Measurements from ENCODE around the gene ZNF462. TPM values are rescaled to one million over a fixed set of nuclear protein-coding genes. Genes with fewer than 3 reads are reported as not detected.

ZNF462 gene
- total RNA-seq, 1 experiment from 2014 or later = 121 TPM

DNA sequence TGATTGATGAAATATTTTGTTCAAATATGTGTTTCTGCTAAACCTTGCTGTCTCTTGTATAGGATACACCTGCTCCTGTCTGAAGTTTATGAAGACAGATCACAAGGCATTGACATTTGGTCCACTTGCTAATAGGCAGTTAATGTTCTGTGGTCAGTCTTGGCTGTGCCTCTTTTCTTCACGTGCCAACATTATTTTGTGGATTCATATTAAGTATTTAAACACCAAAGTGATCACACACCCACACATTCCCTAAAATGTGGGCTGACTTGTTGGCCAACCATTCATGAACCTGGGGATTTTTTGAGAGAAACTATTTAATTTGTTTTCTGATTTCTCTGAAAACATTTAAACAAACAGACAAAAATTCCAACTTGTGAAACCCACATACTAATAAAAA, 33.7 kb downstream of the ZNF462 start:
- DNase-seq (ENCODE audit: low spot score) = no peak
- H3K36me3 Mint-ChIP-seq = peaks cover 31% of the 10 kb centered on the region
- no peak for ATAC-seq
- TF ChIP-seq AR (CRISPR knock-in tag; IDR thresholded peaks at IDR 0.05) (no peak), GTF2I (CRISPR knock-in tag; conservative IDR thresholded peaks at IDR 0.05) (no peak), NFATC4 (CRISPR knock-in tag; IDR thresholded peaks at IDR 0.05) (no peak), FOXK1 (CRISPR knock-in tag; IDR thresholded peaks at IDR 0.05) (no peak), ZNF121 (CRISPR knock-in tag; IDR thresholded peaks at IDR 0.05) (no peak), E2F4 (CRISPR knock-in tag; IDR thresholded peaks at IDR 0.05; ENCODE audit: borderline replicate concordance, low read depth) (no peak), ZBTB21 (CRISPR knock-in tag; IDR thresholded peaks at IDR 0.05; ENCODE audit: borderline replicate concordance) (no peak), EMX1 (CRISPR knock-in tag; IDR thresholded peaks at IDR 0.05) (no peak), ESRRA (CRISPR knock-in tag; IDR thresholded peaks at IDR 0.05; ENCODE audit: borderline replicate concordance) (no peak), NR1H2 (CRISPR knock-in tag; IDR thresholded peaks at IDR 0.05) (no peak)
- TF ChIP-seq, protein P1, sequence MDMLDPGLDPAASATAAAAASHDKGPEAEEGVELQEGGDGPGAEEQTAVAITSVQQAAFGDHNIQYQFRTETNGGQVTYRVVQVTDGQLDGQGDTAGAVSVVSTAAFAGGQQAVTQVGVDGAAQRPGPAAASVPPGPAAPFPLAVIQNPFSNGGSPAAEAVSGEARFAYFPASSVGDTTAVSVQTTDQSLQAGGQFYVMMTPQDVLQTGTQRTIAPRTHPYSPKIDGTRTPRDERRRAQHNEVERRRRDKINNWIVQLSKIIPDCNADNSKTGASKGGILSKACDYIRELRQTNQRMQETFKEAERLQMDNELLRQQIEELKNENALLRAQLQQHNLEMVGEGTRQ (CRISPR knock-in tag; IDR thresholded peaks at IDR 0.05) = no peak
- TF ChIP-seq, protein P2, sequence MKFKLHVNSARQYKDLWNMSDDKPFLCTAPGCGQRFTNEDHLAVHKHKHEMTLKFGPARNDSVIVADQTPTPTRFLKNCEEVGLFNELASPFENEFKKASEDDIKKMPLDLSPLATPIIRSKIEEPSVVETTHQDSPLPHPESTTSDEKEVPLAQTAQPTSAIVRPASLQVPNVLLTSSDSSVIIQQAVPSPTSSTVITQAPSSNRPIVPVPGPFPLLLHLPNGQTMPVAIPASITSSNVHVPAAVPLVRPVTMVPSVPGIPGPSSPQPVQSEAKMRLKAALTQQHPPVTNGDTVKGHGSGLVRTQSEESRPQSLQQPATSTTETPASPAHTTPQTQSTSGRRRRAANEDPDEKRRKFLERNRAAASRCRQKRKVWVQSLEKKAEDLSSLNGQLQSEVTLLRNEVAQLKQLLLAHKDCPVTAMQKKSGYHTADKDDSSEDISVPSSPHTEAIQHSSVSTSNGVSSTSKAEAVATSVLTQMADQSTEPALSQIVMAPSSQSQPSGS (CRISPR knock-in tag; IDR thresholded peaks at IDR 0.05; ENCODE audit: borderline replicate concordance, low read depth) = no peak
- TF ChIP-seq, protein P3, sequence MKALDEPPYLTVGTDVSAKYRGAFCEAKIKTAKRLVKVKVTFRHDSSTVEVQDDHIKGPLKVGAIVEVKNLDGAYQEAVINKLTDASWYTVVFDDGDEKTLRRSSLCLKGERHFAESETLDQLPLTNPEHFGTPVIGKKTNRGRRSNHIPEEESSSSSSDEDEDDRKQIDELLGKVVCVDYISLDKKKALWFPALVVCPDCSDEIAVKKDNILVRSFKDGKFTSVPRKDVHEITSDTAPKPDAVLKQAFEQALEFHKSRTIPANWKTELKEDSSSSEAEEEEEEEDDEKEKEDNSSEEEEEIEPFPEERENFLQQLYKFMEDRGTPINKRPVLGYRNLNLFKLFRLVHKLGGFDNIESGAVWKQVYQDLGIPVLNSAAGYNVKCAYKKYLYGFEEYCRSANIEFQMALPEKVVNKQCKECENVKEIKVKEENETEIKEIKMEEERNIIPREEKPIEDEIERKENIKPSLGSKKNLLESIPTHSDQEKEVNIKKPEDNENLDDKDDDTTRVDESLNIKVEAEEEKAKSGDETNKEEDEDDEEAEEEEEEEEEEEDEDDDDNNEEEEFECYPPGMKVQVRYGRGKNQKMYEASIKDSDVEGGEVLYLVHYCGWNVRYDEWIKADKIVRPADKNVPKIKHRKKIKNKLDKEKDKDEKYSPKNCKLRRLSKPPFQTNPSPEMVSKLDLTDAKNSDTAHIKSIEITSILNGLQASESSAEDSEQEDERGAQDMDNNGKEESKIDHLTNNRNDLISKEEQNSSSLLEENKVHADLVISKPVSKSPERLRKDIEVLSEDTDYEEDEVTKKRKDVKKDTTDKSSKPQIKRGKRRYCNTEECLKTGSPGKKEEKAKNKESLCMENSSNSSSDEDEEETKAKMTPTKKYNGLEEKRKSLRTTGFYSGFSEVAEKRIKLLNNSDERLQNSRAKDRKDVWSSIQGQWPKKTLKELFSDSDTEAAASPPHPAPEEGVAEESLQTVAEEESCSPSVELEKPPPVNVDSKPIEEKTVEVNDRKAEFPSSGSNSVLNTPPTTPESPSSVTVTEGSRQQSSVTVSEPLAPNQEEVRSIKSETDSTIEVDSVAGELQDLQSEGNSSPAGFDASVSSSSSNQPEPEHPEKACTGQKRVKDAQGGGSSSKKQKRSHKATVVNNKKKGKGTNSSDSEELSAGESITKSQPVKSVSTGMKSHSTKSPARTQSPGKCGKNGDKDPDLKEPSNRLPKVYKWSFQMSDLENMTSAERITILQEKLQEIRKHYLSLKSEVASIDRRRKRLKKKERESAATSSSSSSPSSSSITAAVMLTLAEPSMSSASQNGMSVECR (CRISPR knock-in tag; IDR thresholded peaks at IDR 0.05; ENCODE audit: borderline replicate concordance) = no peak
- TF ChIP-seq, protein P4, sequence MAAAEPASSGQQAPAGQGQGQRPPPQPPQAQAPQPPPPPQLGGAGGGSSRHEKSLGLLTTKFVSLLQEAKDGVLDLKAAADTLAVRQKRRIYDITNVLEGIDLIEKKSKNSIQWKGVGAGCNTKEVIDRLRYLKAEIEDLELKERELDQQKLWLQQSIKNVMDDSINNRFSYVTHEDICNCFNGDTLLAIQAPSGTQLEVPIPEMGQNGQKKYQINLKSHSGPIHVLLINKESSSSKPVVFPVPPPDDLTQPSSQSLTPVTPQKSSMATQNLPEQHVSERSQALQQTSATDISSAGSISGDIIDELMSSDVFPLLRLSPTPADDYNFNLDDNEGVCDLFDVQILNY (CRISPR knock-in tag; IDR thresholded peaks at IDR 0.05) = no peak
- TF ChIP-seq, protein P5, sequence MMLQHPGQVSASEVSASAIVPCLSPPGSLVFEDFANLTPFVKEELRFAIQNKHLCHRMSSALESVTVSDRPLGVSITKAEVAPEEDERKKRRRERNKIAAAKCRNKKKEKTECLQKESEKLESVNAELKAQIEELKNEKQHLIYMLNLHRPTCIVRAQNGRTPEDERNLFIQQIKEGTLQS (CRISPR knock-in tag; conservative IDR thresholded peaks at IDR 0.05) = no peak
- ChIA-PET POLR2A (interaction anchor here (0.7 to 1.1 kb wide), 2 partner anchors 19 to 107 kb away, joined by 3 to 5 read pairs; no protein-coding TSS in a partner anchor), CTCF (no interaction called here)
- H3K4me1 Mint-ChIP-seq = peaks cover 85% of the 10 kb centered on the region
- no peaks in the 10 kb centered on the region for H3K27me3 Mint-ChIP-seq (ENCODE audit: low read depth)
- no peak overlapping the region for H3K27ac Mint-ChIP-seq
- H3K9me3 Mint-ChIP-seq = peaks cover 26% of the 10 kb centered on the region
- no peak overlapping the region for H3K4me3 Mint-ChIP-seq
